Testis (tissue), 2 donors: ENCODE results near the gene ALG14.

Source experiments
- POLR2A ChIP-seq: fragments of 450-650 bp; IDR thresholded peaks from one replicate; pipeline ENCODE4 v1.6.1; 2017; ENCODE audit warnings: antibody characterized with exemption, mild to moderate bottlenecking, moderate library complexity
- TF ChIP-seq, protein P1 (sequence below), 3 experiments: fragments of 450-650 bp in 2 of 3; fragments of 200-600 bp in 1 of 3; sonication (generic) in 1 of 3; IDR thresholded peaks; one replicate each; pipeline ENCODE4 v1.5.1; 2016 to 2019; ENCODE audit warnings: antibody characterized with exemption in 3 of 3, mild to moderate bottlenecking in 2 of 3, moderate library complexity in 1 of 3

DNA sequence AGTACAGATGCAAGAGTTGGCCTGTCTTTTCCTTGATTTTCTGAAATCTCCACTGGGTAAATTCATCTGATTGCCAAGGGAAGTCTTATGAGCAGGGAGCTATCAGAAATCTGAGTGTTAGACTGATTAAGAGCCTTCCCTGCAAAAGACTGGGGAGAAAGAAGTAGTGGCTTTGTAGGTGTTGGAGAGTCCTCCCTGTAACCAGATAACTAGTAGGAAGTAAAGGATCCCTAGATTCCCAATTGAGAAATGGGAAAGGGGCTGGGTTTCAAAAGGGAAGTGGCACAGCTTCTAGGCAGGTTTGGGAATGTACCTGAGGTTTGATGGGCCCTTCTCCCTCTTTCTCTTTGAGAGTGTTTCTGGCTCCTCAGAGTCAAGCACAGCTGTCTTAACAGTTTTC, 46.5 kb upstream of the ALG14 start:
- TF ChIP-seq, protein P1, sequence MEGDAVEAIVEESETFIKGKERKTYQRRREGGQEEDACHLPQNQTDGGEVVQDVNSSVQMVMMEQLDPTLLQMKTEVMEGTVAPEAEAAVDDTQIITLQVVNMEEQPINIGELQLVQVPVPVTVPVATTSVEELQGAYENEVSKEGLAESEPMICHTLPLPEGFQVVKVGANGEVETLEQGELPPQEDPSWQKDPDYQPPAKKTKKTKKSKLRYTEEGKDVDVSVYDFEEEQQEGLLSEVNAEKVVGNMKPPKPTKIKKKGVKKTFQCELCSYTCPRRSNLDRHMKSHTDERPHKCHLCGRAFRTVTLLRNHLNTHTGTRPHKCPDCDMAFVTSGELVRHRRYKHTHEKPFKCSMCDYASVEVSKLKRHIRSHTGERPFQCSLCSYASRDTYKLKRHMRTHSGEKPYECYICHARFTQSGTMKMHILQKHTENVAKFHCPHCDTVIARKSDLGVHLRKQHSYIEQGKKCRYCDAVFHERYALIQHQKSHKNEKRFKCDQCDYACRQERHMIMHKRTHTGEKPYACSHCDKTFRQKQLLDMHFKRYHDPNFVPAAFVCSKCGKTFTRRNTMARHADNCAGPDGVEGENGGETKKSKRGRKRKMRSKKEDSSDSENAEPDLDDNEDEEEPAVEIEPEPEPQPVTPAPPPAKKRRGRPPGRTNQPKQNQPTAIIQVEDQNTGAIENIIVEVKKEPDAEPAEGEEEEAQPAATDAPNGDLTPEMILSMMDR (IDR thresholded peaks at IDR 0.05), result no peak
- TF ChIP-seq POLR2A, result no peak
